ENCODE measurements around the gene FASTK.
A peak's percentile ranks its signal among the peaks of the same experiment; 100 is the strongest.
"Not testable (repeated sequence)": the region's sequence is repeated elsewhere in the genome, so short reads cannot be mapped to it uniquely, and the experiment has no call there.

FASTK gene

DNA sequence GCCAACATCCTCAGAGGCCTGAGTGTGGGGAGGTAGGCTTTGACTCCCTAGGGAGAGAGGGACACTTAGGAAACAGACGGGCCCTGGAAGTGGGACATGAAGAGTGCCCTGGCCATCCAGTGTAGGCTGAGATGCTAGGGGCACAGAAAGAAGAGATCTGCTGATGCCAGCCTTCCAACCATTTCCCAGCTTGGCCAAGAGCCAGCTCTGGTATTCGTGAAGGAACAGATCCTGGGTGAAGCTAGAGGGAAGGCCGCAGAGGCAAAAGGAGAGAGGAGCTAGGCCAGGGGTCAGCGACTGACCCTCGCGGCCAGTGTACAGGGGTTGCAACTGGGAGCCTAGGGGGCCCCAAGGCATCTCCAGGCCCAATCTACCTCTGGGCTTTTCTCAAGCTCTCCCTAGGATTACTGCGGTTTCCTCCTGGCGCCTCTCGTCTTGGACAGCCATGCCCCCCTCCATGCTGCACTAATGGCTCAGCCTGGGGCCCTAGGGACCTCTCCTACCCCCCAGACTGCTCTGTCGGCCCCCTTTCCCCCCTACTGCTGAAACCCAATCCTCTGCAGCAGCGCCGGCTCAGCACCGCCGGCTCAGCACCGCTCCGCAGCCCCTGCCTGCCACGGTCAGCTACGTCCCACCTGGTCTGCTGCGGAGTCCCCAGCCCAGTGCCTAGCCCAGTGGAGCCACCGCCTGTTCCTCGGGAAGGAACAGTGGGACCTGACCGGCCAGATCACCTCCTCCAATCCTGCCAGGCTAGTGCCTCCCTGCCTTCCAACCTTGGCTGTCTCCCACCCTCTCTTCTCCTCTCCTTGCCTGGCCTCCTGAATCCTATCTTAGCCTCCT is 32.4 kb downstream of the FASTK start, which contains the start of gene ASIC3:
ASIC3 (plus strand) TSS at position 556 of the 840 bp plus-strand sequence. CDS start 355 bp downstream, outside the sequence.
- DNase-seq (ENCODE audit: low read depth in 2 of 2), result no peak

- DNase-seq (ENCODE audit: low read depth in 2 of 2), result no peak
Measured at GRCh38 chr7:151046603-151047573, 33.7 kb downstream of the FASTK start.

GRCh38 chr7:151045967-151046366 is 34.6 kb downstream of the FASTK start:
- DNase-seq (ENCODE audit: low read depth in 2 of 2), result no peak

- no peak for DNase-seq (ENCODE audit: low read depth in 2 of 2)
Measured at GRCh38 chr7:151045262-151045661, 35.3 kb downstream of the FASTK start.

DNA sequence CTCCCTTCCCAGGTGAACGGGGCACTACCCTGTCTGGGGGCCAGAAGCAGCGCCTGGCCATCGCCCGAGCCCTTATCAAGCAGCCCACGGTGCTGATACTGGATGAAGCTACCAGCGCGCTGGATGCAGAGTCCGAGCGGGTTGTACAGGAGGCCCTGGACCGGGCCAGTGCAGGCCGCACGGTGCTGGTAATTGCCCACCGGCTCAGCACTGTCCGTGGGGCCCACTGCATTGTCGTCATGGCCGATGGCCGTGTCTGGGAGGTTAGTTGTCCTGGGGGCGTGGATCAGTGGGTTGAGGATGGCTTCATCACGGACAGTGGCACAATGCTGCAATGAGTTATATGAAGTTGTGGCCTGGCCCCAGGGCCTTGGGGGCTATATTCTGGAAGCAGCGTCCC is 36.6 kb downstream of the FASTK start:
- no peak for DNase-seq (ENCODE audit: low read depth in 2 of 2)

DNA sequence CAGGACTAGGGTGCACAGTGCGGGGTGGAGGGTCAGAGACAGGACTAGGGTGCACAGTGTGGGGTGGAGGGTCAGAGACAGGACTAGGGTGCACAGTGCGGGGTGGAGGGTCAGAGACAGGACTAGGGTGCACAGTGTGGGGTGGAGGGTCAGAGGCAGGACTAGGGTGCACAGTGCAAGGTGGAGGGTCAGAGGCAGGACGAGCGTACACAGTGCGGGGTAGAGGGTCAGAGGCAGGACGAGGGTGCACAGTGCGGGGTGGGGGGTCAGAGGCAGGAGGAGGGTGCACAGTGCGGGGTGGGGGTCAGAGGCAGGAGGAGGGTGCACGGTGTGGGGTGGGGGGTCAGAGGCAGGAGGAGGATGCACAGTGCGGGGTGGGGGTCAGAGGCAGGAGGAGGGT is 37.2 kb downstream of the FASTK start:
- not testable (repeated sequence) for DNase-seq (ENCODE audit: low read depth in 2 of 2)

- DNase-seq (ENCODE audit: low read depth in 2 of 2), result no peak
Measured at GRCh38 chr7:151040616-151041375, 39.8 kb downstream of the FASTK start.

- no peak for DNase-seq (ENCODE audit: low read depth in 2 of 2)
Measured at GRCh38 chr7:151039850-151040548, 40.6 kb downstream of the FASTK start.

DNA sequence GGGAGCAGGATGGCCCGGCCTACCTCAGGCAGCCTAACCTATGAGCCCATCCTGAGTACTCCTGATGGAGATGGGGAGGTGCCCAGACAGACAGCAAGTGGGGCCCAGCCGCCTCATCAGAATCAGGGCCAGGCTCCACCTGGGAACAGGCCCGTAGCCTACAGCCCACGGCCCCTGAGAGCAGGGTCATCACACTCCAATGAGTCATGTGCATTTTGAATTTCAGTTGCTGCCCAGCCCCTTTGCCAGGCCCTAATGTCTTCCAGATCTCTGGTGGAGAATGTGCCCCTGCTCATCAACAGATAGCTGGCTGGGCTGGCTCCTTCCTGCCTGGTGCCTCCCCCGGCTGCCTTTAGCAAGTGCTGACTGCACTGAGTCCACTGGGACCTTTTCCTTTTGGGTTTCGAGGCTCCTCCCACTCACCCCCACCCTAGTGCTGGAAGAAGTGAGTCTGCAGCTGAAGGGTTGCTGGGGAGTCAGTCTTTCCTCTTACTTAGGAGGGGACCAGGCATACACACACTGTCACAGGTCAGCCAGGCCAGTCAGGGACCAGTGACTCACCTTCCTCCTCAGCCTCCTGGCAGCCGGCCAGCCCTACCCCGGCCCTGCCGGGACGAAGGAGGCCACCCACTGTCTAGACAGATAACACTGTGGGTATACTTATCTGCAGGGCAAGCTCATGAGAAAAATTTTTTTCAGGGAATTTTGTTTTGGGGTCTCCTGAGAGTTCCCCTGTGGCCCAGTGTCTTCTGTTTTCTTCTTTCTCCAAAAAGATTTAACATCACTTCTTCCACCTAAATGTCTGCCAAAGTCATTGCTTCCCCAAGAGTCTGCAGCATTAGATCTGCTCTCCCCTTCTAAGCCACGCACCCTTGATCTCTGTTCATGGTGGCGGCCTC is 41.4 kb downstream of the FASTK start:
- DNase-seq (ENCODE audit: low read depth in 2 of 2), result peak; percentile 76 to 78

GRCh38 chr7:151035902-151036301 is 44.7 kb downstream of the FASTK start:
- no peak for DNase-seq (ENCODE audit: low read depth in 2 of 2)

DNA sequence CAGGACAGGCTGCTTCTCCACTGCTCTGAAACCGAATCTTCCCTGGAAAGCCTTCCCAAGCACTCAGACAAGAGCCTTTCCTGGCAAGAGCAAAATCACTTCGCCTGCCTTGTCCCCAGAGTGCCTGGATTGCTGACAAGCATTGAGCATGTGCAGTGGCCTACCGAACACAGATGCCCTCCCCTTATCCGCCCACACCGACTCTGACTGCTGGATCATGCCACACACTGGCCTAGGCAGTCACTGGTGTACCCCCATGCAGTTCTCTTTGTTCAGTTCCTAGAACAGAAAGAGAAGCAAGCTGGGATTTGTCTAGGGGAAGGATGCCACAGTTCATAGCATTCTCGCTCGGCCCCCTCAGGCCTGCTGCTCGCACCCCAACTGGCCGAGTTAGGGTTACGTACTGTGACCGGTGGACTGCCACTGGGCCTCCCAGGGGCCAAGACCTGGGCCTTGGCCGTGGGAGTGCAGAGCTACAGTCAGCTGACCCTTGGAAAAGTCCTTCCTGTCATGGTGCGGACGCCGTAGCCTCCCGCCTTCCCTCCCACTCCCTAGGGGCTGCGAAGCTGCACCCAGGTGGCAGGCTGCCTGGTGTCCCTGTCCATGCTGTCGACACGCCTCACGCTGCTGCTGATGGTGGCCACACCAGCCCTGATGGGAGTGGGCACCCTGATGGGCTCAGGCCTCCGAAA is 45.4 kb downstream of the FASTK start:
- no peak for DNase-seq (ENCODE audit: low read depth in 2 of 2)

GRCh38 chr7:151034312-151035025 is 46.1 kb downstream of the FASTK start:
- no peak for DNase-seq (ENCODE audit: low read depth in 2 of 2)

GRCh38 chr7:151033864-151034249 is 46.8 kb downstream of the FASTK start:
- no peak for DNase-seq (ENCODE audit: low read depth in 2 of 2)

DNA sequence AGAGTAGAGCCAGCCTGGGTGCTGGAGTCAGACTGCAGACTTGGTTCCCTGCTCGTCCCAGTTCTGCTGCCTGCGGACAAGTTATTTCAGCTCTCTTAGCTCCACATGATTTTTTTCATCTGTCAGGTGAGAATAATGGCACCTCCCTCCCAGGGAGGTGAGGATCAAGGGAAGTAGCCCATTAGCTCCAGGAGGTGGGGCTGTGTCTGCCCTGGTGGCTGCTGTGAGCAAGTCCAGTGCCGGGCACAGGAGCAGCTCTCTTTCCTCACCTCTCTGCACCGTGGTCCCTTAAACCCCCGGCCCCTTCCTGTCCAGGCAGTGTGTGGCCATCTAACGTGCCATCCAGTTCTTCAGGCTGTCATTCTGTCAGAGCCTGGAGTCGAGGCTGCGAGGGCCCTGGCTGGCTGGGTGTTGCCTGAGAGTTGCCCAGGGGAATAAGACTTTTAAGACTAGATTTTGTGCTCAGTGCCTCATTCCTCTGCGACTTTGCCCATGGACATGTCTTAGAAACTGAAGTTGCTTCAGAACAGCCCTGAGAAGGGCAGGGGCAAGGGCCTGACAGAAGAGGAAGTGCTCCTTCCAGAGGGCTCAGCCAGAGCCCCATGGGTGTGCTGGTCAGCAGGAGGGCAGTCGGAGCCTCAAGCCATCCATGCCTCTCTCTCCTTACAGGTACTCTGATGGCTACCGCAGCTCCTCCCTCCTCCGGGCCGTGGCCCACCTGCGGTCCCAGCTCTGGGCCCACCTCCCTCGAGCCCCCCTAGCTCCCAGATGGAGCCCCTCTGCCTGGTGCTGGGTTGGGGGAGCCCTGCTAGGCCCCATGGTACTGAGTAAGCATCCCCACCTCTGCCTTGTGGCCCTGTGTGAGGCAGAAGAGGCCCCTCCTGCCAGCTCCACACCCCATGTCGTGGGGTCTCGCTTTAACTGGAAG is 47.4 kb downstream of the FASTK start:
- no peak for DNase-seq (ENCODE audit: low read depth in 2 of 2)

DNA sequence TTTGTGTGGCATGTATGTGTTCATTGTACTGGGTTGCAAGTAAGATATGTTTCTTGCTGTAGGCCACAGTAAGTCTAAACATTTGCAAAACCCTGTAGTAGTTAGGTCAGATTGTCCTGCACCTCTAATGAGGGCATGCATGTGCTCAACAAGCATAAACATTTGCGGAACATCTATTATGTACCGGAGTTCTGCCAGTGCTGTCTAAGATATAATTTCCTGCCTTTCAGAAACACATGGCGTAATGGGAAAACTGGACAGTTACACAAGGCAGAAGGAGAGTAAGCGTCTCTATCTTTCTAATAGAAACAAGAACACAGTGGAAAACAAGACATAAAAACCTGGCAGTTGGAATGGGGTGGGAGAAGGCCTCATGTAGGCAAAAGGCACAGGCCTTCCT is 49.6 kb downstream of the FASTK start:
- DNase-seq (ENCODE audit: low read depth in 2 of 2), result no peak

- DNase-seq (ENCODE audit: low read depth in 2 of 2), result no peak
Measured at GRCh38 chr7:151028948-151029501, 51.6 kb downstream of the FASTK start.
